NCI-H1417 treated with DMSO at 0.1 percent for 48 hours (cell line): Measurements from ENCODE around the gene RBBP5.

Source experiments
- DNase-seq: peaks from one replicate; lab custom pipeline; 2025; lab: John Stamatoyannopoulos, UW

Gene RBBP5

GRCh38 chr1:205129447-205130029 lies 7.8 kb upstream of the RBBP5 start:
- no peak for DNase-seq

DNA sequence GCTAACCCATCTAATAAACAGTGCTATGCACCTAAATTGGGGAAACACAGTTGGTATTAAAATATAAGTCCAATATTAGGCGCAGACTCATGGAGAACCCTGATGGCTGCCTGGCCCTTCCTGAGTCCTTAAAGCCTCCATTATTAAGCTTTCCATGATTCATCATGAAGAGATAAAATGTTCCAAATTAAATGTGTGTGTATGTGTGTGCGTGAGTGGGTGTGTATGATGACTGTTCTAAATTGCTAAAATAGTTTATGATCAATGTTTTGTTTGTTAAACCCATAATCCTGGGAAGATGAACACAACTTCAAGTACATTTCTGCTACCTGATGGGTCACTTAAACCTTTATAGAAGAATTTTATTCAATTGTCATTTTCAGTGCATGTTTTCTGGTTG lies 6.3 kb upstream of the RBBP5 start:
- no peak for DNase-seq

DNA sequence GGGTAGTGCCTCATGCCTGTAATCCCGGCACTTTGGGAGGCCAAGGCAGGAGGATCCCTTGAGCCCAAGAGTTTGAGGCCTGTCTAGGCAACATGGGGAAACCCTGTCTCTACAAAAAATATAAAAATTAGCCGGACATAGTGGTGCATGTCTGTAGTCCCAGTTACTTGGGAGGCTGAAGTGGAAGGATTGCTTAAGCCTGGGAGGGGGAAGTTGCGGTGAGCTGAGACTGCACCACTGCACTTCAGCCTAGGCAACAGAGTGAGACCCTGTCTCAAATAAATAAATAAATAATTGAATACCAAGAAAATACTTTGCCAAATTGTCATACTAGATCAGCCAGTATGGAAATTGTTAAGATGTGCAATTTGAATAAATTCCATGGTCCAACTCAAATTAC lies 5.9 kb upstream of the RBBP5 start:
- DNase-seq, result no peak

DNA sequence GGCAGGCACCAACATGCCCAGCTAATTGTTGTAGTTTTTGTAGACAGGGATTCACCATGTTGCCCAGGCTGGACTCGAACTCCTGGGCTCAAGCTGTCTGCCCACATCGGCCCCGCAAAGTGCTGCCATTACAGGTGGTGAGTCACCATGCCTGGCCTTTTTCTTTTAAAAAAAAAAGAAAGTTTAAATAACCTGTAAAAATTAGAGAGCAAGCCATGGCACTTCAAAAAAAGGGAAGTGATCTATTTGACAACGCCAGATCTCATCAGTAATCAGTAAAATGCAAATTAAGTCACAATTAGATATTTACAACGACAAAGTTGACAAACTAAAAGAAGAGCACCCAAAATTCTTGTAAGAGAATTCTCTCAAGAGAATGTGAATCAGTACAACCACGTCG lies 2.9 kb upstream of the RBBP5 start:
- DNase-seq, result no peak

DNA sequence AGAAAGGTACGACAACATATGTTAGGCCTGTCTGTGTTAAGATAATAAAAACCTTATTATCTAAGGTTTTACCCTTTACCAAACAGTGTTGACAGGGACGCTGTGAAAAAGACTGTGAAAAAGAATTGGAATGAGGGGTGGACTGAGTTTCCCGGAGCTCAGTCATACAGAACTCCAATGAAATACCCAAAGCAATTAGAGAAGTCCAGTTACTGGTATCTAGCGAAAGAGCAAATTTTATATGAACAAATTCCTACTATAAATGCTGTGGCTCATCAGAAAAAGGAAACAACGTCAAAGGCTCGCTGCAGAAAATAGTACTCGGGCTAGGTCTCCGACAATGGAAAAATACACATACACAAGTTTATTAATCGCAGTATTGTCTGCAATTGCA lies 708 bp upstream of the RBBP5 start:
- DNase-seq, result no peak

DNA sequence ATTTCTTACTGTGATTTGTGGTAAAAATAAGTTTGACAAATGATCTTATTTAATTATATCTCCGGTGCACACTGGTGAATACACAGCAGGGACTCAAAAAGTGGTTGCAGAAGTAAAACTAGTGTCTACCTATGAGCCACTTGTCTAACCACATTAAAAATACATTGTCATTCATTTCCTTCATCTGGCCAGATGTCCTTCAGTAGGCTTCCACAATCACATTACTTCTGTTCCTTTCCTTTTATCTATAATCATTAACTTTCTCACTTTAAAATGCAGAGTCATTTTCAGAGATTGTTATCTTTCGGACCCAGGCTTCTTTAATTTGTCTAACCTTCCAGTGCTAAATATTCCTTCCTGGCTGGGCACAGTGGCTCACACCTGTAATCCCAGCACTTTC lies 3.0 kb downstream of the RBBP5 start:
- no peak for DNase-seq

GRCh38 chr1:205111354-205111753 lies 10.4 kb downstream of the RBBP5 start:
- DNase-seq, result no peak

DNA sequence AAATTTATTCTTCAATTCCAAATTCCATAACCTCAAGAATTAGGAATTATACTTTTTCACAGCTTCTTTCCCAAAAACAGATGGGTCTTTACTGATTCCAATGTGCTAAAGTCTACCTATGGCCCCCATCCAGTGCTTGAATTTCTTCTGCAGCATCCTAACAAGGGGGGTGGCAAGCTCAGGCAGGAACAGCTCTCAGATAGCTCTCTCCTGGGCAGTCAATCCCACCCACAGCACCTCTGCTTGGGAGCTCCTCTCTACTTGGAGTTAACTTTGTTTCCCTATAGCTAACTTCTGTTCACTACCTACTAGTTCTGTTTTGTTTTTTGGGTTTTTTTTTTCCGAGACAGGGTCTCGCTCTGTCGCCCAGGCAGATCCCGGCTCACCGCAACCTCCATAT lies 12.1 kb downstream of the RBBP5 start:
- no peak for DNase-seq

DNA sequence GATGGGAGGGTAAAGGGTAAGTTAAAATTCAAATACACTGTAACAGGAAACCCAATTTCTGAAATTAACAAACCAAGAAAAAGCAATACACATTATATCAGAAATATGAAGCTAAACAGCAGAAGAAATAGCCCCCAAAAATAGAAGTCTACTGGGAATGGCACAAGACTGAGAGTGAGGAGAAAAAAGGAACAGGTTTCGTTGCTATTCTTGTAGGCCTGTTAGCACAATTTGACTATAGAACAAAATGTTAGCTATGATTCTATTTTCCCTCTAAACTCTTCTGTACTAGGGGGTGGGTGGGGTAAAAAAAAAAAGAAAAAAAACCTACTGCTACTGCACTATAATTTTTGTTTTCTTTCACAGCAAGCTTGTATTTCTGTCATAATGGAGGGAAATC lies 12.5 kb downstream of the RBBP5 start:
- no peak for DNase-seq

DNA sequence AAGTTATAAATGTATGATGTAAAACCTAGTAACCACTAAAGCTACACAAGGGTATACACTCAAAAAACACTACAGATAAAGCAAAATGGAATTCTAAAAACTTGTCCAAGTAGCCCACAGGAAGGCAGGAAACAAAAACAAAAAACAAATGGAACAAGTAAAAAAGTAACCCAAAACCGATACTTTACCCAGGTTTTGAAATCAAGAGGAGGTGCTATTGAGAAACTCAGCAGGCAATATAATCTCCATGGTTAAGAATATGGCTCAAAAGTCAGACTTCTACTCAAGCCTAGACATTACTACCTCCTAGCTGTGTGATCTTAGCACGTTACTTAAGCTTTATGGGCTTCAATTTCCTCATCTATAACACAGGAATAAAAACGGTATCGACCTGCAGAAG lies 13.3 kb downstream of the RBBP5 start:
- no peak for DNase-seq

- no peak for DNase-seq
These were observed 14.5 kb downstream of the RBBP5 start for GRCh38 chr1:205107327-205107726.

DNA sequence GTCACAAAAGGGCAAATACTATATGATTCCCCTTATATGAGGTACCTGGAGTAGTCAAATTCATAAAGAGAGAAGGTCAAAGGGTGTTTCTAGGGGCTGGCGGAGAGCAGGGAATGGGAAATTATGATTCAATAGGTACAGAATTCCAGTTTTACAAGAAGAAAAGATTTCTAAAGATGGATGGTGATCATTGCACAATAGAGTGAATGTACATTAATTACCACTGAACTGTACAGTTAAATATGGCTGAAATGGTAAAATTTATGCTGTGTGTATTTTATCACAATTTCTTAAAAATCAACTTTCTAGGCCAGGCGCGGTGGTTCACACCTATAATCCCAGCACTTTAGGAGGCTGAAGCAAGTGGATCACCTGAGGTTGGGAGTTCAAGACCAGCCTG lies 19.4 kb downstream of the RBBP5 start:
- no peak for DNase-seq

- no peak for DNase-seq
These were observed 23.5 kb downstream of the RBBP5 start for GRCh38 chr1:205098242-205098641.

- no peak for DNase-seq
These were observed 26.4 kb downstream of the RBBP5 start for GRCh38 chr1:205095422-205095821.

DNA sequence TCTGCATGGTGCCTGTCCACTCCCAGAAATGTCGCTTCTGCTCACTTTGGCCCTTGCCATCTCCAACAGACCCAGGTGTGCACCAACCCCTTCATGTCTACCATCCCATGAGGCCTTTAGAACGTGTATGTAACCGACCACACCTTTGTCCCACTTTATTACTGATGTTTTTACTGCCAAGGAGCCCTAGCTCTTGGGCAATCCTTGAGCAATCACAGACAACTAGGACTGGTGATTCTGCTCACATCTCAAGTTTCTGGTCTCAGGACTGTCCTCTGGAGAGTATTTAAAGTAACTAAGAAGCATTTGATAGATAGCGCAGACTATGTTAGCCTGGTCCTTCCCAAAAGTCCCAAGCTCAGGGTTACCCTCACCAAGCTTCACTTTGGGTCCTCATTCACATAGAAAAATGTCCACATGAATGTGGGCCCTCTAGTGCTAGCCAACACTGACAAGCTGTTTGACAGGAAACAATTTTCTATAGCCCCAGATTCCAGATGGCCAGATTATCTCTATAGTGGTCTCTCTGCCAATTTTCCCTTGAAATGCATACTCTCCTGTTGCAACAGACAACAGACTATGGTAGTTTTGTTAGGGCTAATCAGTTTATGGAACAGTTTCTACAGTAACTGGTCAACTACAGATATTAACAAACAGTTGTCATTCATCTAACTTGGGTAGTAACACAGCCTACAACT lies 30.6 kb downstream of the RBBP5 start:
- DNase-seq, result no peak

- no peak for DNase-seq
These were observed 33.4 kb downstream of the RBBP5 start for GRCh38 chr1:205088341-205088740.

- no peak for DNase-seq
These were observed 37.4 kb downstream of the RBBP5 start, which contains the start of gene TMEM81 for GRCh38 chr1:205084360-205084759. Gene TMEM81 (minus strand): TSS chr1:205084460. CDS start chr1:205084320, 140 bp downstream.

- no peak for DNase-seq
These were observed 39.3 kb downstream of the RBBP5 start for GRCh38 chr1:205082431-205082830.

DNA sequence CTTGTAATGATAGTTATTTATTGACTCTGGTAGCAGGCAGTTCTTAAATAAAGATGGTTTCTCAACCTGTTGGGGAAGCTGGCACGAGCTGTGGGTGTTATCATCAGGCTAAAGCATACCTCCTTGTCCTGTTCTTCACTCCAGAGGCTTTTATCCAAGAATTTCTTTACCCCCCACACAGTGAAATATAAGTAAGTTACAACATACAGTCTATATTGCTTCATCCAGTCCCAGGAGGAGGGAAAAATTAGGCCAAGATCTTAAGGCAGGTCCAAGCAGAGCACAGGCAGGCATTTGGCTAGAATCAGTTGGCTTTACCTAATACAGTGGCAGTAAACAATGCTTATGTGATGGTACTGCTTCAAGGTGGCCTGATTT lies 43.9 kb downstream of the RBBP5 start:
- no peak for DNase-seq

- no peak for DNase-seq
These were observed 44.4 kb downstream of the RBBP5 start for GRCh38 chr1:205077158-205077933.

DNA sequence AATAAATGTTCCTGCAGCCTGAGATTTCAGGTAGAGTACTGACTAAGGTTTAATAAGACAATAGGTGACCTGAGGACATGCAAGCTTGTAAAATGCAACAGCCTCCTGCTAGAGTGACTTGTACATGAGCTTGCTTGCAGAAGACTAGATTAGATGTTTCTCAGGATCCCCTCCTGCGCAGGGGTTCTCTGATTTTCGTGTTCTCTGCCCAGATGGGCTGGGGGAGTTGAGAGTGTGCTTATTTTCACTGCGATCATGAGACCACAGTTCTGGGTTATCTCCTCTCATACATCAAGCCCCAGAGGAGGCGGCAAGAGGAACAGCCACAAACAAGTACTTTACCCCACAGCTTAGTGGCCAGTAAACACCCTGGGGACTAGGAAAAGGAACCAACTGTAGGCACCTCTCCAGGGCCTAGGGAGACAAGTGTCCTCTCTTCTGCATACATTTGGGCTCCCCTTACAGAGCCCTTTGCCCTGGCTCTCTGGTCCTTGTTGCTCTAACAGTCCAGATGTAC lies 45.5 kb downstream of the RBBP5 start:
- DNase-seq, result no peak

- DNase-seq, result no peak
These were observed 46.1 kb downstream of the RBBP5 start for GRCh38 chr1:205075642-205076155.

DNA sequence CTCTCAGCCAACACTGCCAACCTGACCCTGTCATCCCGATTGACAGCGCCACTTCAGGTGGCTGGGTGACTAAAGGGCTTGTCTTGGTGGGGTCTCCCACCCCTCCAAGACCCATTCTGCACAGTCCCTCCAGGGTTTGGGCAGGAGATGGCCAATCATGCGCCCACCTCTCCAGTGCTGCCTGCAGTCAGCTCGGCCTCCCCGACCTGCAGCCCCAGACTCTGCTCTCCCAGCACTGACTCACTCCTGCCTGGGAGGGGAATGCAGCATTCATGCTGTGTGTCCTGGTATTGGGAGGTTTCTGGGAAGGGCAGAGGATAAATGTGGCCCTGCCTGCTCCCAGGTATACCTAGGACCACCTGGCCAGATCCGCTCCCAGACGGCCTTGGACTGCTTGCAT lies 47.3 kb downstream of the RBBP5 start:
- no peak for DNase-seq
